ENCODE measurements around the gene RIN2. TPM values are rescaled to one million over a fixed set of nuclear protein-coding genes. Genes with fewer than 3 reads are reported as not detected.

Gene RIN2
- total RNA-seq, 1 donor from 2014 or later = 34.1 TPM

DNA sequence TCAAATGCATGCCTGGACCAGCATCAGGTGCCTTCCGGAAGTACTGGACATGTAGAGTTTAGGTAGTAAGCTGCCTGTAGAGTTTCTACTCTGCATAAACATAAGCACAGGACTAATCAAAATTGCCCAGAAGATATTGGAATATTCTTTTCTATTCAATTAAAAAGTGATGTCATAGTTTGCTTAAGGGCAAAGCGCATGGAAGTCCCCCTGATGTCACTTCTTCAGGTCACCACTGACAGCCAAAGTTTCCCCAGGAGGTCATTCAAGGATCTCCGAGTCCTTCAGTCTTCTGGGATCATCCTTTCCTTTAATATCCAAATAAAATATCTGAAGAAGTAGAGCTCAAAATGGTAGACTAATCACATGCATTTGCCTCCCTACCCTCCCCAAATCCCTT, 17.5 kb upstream of the RIN2 start:
- Histone ChIP-seq H3K4me3 (ENCODE audit: low read depth, low read length) (no peak overlapping the region), H3K36me3 (ENCODE audit: control insufficient read depth, insufficient read depth, low read length) (no peaks in the 10 kb centered on the region), H3K27me3 (ENCODE audit: control insufficient read depth, insufficient read depth, low read length) (no peaks in the 10 kb centered on the region)
- TF ChIP-seq CTCF (IDR thresholded peaks at IDR 0.05; ENCODE audit: insufficient read depth, low read length, poor library complexity, severe bottlenecking) = no peak
- DNase-seq (ENCODE audit: low read depth) = no peak

GRCh38 chr20:19741924-19742323, 16.1 kb upstream of the RIN2 start:
- no peak for DNase-seq (ENCODE audit: low read depth)
- no peak overlapping the region for H3K4me3 ChIP-seq (ENCODE audit: low read depth, low read length)
- no peak for TF ChIP-seq CTCF (IDR thresholded peaks at IDR 0.05; ENCODE audit: insufficient read depth, low read length, poor library complexity, severe bottlenecking)
- no peaks in the 10 kb centered on the region for H3K36me3 ChIP-seq (ENCODE audit: control insufficient read depth, insufficient read depth, low read length)
- no peaks in the 10 kb centered on the region for H3K27me3 ChIP-seq (ENCODE audit: control insufficient read depth, insufficient read depth, low read length)

- H3K36me3 ChIP-seq (ENCODE audit: control insufficient read depth, insufficient read depth, low read length) = no peaks in the 10 kb centered on the region
- TF ChIP-seq CTCF (IDR thresholded peaks at IDR 0.05; ENCODE audit: insufficient read depth, low read length, poor library complexity, severe bottlenecking) = no peak
- no peaks in the 10 kb centered on the region for H3K27me3 ChIP-seq (ENCODE audit: control insufficient read depth, insufficient read depth, low read length)
- no peak overlapping the region for H3K4me3 ChIP-seq (ENCODE audit: low read depth, low read length)
- DNase-seq (ENCODE audit: low read depth) = no peak
Measured at GRCh38 chr20:19742974-19743639, 15.0 kb upstream of the RIN2 start.

- no peaks in the 10 kb centered on the region for H3K36me3 ChIP-seq (ENCODE audit: control insufficient read depth, insufficient read depth, low read length)
- DNase-seq (ENCODE audit: low read depth) = no peak
- no peaks in the 10 kb centered on the region for H3K27me3 ChIP-seq (ENCODE audit: control insufficient read depth, insufficient read depth, low read length)
- no peak overlapping the region for H3K4me3 ChIP-seq (ENCODE audit: low read depth, low read length)
- no peak for TF ChIP-seq CTCF (IDR thresholded peaks at IDR 0.05; ENCODE audit: insufficient read depth, low read length, poor library complexity, severe bottlenecking)
Measured at GRCh38 chr20:19743640-19743995, 14.4 kb upstream of the RIN2 start.

DNA sequence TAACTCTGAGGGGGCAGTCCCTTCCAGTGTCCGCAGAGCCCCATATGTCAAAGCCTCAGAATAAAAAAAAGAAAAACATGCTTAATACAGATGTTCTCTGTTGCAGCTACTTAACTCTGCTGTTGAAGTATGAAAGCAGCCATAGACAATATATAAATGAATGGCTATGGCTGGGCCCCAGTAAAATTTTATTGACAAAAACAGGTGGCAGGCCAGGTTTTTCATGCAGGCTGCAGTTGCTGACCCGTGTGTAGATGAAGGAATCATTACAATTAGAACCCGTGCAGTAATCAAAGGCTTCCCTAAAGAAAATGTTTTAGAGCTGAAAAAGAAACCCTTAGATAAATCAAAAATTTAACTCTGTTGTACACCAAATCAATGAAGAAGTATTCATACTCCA, 13.0 kb upstream of the RIN2 start:
- Histone ChIP-seq H3K36me3 (ENCODE audit: control insufficient read depth, insufficient read depth, low read length) (no peaks in the 10 kb centered on the region), H3K27me3 (ENCODE audit: control insufficient read depth, insufficient read depth, low read length) (no peaks in the 10 kb centered on the region), H3K4me3 (ENCODE audit: low read depth, low read length) (no peak overlapping the region)
- DNase-seq (ENCODE audit: low read depth) = no peak
- TF ChIP-seq CTCF (IDR thresholded peaks at IDR 0.05; ENCODE audit: insufficient read depth, low read length, poor library complexity, severe bottlenecking) = no peak

DNA sequence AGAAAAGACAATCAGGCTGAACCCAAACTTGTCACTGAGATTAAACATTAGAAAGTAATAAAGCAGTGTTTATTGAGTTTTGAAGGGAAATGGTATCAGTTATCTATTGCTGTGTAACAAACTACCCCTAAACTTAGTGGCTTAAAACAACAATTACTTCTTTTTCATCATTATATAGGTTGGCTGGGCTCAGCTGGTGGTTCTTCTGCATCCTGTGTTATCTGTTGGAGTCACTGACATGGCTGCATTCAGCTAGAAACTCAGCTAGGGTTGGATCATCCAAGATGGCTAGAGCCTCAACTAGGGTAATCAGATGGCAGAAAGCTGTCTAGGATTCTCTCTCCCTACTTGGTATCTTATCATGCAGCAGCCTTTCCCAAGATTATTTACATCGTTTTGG, 12.5 kb upstream of the RIN2 start:
- no peak for TF ChIP-seq CTCF (IDR thresholded peaks at IDR 0.05; ENCODE audit: insufficient read depth, low read length, poor library complexity, severe bottlenecking)
- Histone ChIP-seq H3K36me3 (ENCODE audit: control insufficient read depth, insufficient read depth, low read length) (no peaks in the 10 kb centered on the region), H3K27me3 (ENCODE audit: control insufficient read depth, insufficient read depth, low read length) (no peaks in the 10 kb centered on the region), H3K4me3 (ENCODE audit: low read depth, low read length) (no peak overlapping the region)
- no peak for DNase-seq (ENCODE audit: low read depth)
